DMS53 treated with DMSO at 0.1 percent for 48 hours (cell line): ENCODE data around the gene THRB.

Experiments used
- DNase-seq: peaks from one replicate; lab custom pipeline; 2025; ENCODE audit not compliant: unreplicated experiment; lab: John Stamatoyannopoulos, UW

The THRB gene

DNA sequence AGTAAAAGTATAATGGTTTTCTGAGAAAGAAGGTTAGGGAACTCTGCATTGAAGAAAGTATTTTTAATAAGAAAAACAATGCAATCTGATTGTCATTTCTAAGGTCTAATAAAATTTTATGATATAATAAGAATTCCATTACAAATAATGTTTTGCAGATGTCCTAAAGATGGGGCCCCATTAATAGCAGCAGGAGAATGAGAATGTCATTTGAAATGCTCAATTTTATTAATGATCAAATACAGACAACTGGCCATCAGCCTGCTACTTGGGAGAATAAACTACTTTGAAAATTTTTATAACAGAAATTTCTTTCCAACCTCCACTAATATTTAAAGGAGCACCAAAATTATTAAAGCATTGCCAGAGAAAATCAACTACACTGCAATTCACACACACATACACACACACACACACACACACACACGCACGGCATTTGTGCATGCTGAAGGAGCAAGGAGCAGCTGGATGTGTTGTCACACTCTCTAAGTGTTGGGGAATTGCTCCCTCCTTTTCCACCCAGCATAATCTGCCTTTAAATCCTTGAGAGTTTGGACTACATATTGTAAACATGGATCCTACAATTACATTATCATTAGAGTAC, 109.5 kb downstream of the THRB start:
- DNase-seq = no peak

DNA sequence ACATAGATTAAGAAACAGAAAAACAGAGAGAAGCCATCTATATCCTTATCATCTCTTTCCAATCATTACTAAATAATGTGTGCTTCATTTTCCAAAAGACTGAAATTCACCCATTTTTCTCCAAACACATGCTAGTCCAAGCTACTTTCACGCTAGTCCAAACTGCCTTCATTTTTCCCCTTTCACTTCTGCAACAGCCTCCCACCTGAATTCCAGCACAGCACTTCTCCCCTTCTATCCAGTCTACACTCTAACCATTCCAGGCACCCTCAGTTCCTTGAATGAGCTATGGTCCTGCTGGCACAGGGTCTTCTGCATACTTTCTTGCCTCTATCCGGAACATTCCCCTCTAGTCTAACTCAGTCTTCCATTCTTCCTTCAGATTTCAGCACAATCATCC, 112.0 kb downstream of the THRB start:
- no peak for DNase-seq

DNA sequence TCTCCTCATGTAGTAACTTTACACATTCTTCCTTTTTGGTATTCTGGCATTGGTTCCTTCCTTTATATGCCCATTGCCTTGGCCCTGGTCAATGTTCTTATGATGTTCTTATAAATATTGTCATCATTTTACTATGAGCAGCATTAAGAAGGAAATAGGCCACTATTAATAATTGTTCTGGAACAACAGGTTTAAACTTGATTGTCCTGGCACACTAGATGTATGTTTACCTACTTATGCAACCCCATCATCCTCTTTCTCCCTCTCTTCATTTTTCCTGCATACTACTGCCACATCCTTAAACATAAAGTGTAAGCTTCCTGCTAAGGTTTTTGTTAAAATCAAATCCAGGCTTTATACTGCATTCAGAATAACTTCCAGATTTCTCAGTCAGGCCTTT, 114.7 kb downstream of the THRB start:
- no peak for DNase-seq

GRCh38 chr3:24378313-24378712, 116.3 kb downstream of the THRB start:
- no peak for DNase-seq

DNA sequence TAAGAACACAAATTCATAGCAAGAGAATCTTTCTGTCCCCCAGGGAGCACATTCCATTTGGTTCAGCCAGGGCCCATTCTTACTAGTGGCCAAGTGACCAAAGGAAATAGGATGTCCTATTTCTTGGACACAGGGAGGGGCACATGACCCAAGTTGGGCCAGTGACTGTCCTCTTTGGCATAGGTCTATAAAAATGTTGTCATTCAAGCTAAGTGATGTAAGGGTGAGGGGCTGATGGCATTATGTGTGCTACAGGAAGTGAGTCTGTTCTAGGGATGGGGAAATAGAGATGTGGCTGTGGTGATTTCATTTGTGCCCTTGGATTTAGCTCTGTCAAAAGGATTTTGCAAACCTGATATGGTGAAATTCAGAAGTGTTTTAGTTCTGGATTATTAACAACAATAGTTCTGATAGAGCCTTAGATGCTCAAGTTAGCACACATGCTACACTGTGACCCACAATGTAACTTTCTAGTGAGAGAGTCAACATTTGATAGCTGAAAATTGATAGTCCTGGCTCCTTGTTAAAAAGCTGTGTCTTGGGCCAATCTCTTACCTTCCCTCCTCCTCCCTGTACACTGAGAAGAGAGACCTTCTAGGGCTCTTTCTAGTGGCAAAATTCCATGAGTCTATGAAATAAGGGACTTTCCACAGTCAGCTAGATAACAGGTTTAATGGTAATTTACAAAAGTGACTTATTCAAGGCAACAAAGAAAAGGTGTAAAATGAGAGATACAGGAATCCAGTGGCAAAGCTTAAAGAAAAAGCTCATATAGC, 117.2 kb downstream of the THRB start:
- no peak for DNase-seq

GRCh38 chr3:24375947-24376384, 118.7 kb downstream of the THRB start:
- DNase-seq = no peak

DNA sequence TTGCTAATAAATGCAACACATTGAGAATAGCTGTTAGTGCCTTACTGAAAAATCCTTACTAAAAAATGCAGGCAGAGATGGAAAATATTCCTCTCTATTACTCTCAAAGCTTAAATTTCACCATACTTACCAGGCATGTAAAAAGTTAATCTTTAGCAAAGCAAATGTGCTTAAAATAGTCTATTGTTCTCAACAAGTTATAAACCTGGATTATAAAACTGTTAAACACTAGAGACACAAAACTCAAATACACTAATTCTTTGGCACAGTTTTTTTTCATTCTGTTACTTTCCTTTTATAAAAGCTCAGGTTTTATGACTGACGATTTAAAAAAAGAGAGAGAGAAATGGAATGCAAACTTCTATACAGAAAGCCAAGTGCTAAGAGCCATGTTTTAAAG, 119.8 kb downstream of the THRB start:
- DNase-seq = no peak

- no peak for DNase-seq
These were observed 121.3 kb downstream of the THRB start for GRCh38 chr3:24373198-24373959.

DNA sequence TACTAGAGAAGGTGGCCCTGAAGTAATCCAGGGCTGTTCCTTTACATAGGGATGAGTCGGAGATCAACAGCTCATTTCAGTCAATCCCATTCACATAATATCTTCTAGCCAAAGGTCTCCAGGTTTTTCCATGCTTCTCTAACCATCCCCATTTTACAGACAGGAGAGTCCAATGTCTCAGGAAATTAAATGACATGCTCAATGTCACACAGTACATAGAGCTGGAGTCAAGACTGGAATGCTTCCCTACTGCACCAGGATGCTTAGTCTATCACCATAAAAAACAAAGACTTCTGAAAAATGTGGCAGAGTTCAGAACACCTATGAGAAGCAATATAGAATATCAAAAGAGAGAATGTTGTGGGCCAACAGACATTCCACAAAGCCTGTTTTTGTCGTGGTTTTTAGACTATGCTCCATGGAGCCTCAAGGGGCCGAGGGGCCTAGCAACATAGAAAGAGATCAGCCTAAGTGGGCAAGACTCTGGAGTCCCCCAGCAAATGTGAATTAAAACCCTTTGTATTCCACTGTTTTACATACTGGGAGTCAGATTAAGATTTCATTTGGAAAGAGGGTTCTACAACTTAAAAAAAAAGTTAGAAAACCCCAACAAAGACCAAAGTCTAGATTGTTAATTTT, 122.0 kb downstream of the THRB start:
- DNase-seq = no peak

DNA sequence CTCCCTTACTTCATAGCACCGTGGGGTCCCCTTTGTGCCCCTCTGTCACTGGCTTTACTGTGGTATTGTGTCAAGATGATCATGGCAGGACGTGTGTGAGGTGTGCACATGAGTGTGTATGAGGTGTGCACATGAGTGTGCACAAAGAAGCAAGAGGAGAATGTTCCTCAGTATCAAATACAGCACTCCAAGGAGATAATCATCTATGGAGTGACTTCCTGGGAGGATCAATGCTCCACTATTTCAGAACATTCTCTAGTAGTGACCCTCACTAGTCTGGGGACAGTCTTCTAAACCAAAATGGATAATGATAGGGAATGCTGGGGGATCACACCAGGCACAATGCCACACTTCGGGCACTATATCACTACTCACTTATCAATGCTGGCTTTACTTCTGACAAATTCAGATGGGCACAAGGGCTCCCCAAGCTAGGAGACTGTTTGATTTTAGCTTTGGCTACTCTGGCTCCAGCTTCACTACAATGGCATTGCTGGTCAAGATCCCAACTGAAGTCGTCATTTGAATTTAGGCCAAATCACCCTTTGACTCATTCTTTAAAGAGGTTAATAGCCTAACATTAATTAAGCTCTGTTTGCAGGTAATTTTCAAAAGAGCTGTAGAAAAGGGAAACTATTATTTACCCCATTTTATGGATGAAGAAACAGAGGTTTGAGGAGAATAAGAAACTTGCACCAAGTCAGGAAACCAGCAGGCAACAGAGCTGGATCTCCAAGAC, 124.1 kb downstream of the THRB start:
- no peak for DNase-seq

DNA sequence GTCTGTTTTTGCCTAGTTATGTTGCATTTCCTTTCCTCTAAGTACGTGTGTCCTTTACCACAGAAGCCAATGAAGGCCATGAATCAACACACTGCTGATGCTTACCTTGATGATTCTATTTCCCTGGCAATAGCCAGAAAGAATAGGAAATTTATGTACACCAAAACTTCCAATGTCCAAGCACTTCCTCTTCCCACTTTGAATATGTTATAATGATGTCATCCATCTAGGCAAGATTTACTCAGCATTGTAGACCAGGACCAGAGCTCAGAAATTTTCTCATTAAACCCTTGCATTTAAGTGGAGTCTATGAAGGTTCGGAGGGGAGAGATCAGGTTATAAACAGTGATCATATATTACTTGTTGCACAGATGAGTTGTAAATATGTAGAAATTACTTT, 126.0 kb downstream of the THRB start:
- no peak for DNase-seq

- no peak for DNase-seq
These were observed 126.9 kb downstream of the THRB start for GRCh38 chr3:24367664-24368264.

- no peak for DNase-seq
These were observed 127.4 kb downstream of the THRB start for GRCh38 chr3:24367216-24367615.

- peak; percentile 25 for DNase-seq
These were observed 129.5 kb downstream of the THRB start for GRCh38 chr3:24365168-24365567.

DNA sequence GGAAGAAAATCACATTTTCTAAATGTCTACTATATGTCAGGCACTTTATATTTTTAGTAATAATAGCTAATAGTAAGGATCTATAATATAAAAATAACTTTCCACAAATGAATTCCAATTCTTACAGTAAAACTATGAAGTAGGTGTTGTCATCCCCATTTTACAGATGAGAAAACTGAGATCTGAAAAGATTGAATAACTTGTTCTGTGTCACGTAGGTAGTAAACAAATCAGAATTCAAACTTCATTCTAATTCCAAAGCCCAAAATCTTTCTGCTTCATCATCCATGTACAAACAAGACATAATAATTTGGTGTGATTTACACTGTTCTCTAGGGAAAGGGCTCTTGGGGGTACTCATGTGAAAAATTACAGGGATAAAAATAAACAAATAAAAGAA, 130.3 kb downstream of the THRB start:
- DNase-seq = no peak

- no peak for DNase-seq
These were observed 131.4 kb downstream of the THRB start for GRCh38 chr3:24363242-24363641.

DNA sequence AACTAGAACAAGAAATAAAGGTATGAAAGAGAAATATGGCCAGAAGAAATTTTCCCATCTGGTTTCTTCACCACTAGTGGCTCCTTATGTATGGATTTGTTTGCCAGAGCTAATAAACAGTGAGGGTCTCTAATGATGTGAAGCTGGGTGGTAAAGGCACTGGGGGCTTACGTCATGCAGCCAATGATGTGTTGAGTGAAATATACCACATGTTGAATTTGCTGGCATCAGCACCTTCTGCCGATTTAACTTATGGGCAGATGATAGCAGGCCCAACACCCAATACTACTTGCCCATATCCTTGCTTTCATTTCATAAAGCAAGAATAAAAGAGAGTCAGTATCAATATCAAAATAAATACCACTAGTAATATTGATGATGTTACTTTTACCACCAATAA, 133.0 kb downstream of the THRB start:
- DNase-seq = no peak

- no peak for DNase-seq
These were observed 133.7 kb downstream of the THRB start for GRCh38 chr3:24360957-24361356.

GRCh38 chr3:24359645-24360462, 134.8 kb downstream of the THRB start:
- DNase-seq = no peak

GRCh38 chr3:24359102-24359501, 135.5 kb downstream of the THRB start:
- no peak for DNase-seq
